ENCODE measurements around the gene SLC35E2B. TPM values are rescaled to one million over a fixed set of nuclear protein-coding genes. Genes with fewer than 3 reads are reported as not detected.
"Not testable (repeated sequence)": the region's sequence is repeated elsewhere in the genome, so short reads cannot be mapped to it uniquely, and the experiment has no call there.

The SLC35E2B gene
- total and polyA plus RNA-seq, 7 donors: 9.5 to 78.1 (median 27.2) TPM

- WGBS, 2 donors: 16 to 65% methylated on average over 7 of the region's 7 CpGs
- H3K27me3 ChIP-seq: no peaks in the 10 kb centered on the region
- no peak for TF ChIP-seq POLR2A (IDR thresholded peaks at IDR 0.05)
- no peak for TF ChIP-seq CTCF (IDR thresholded peaks at IDR 0.05)
- no peak for TF ChIP-seq EP300 (IDR thresholded peaks at IDR 0.05)
- no peak for TF ChIP-seq POLR2AphosphoS5 (IDR thresholded peaks at IDR 0.05)
- intact Hi-C loops (cut with DNase I): no loop called here
- no peak for DNase-seq
- peaks cover 0 to 41% (median 12%) of the 10 kb centered on the region in 4 donors for H3K36me3 ChIP-seq
- H3K27ac ChIP-seq: no peak overlapping the region
- no peak overlapping the region for H3K4me3 ChIP-seq
- H3K4me1 ChIP-seq: peaks cover 0 to 5% (median 0%) of the 10 kb centered on the region in 4 donors
- H3K9me3 ChIP-seq: no peaks in the 10 kb centered on the region
Observed at GRCh38 chr1:1721201-1721600, 28.6 kb upstream of the SLC35E2B start.

- intact Hi-C loops (cut with DNase I); H3K4me3 ChIP-seq; H3K9me3 ChIP-seq; H3K27ac ChIP-seq; H3K4me1 ChIP-seq; H3K27me3 ChIP-seq: not testable (repeated sequence)
- H3K36me3 ChIP-seq: peaks cover 0 to 39% (median 4%) of the 10 kb centered on the region in 4 donors
- DNase-seq: peak; percentile 9
- WGBS, 2 donors: 21 to 74% methylated on average over 15 of the region's 18 CpGs
Observed at GRCh38 chr1:1715109-1715883, 22.7 kb upstream of the SLC35E2B start.

- WGBS, 2 donors: 96 to 98% methylated on average over 16 to 17 of the region's 20 CpGs
- intact Hi-C loops (cut with DNase I): not testable (repeated sequence)
Observed at GRCh38 chr1:1707897-1708296, 15.3 kb upstream of the SLC35E2B start.

GRCh38 chr1:1707241-1707640, 14.6 kb upstream of the SLC35E2B start:
- H3K27ac ChIP-seq; H3K9me3 ChIP-seq; intact Hi-C loops (cut with DNase I); H3K4me1 ChIP-seq; H3K27me3 ChIP-seq; H3K4me3 ChIP-seq: not testable (repeated sequence)
- WGBS, 2 donors: 97 to 98% methylated on average over 16 to 17 of the region's 23 CpGs
- H3K36me3 ChIP-seq: peaks cover 8 to 22% (median 11%) of the 10 kb centered on the region in 4 donors
- peak; percentile 44 for DNase-seq

More at GRCh38 chr1:1707897-1708296, 15.3 kb upstream of the SLC35E2B start:
- not testable (repeated sequence) for H3K27ac ChIP-seq, H3K4me1 ChIP-seq, H3K4me3 ChIP-seq, H3K9me3 ChIP-seq, DNase-seq, H3K27me3 ChIP-seq
- H3K36me3 ChIP-seq: peaks cover 8 to 22% (median 11%) of the 10 kb centered on the region in 4 donors

GRCh38 chr1:1705623-1706022, 13.0 kb upstream of the SLC35E2B start:
- WGBS, 2 donors: 74 to 93% methylated on average over 5 to 6 of the region's 10 CpGs
- H3K36me3 ChIP-seq: peaks cover 8 to 22% (median 11%) of the 10 kb centered on the region in 4 donors
- intact Hi-C loops (cut with DNase I); H3K27ac ChIP-seq; H3K27me3 ChIP-seq; DNase-seq; H3K4me1 ChIP-seq; H3K9me3 ChIP-seq; H3K4me3 ChIP-seq: not testable (repeated sequence)

GRCh38 chr1:1704284-1704957, 11.8 kb upstream of the SLC35E2B start:
- WGBS, 2 donors: 96% methylated on average over 27 of the region's 27 CpGs
- peaks cover 8 to 22% (median 11%) of the 10 kb centered on the region in 4 donors for H3K36me3 ChIP-seq
- H3K4me3 ChIP-seq; H3K4me1 ChIP-seq; H3K27ac ChIP-seq; H3K27me3 ChIP-seq; intact Hi-C loops (cut with DNase I); H3K9me3 ChIP-seq: not testable (repeated sequence)
- peak; percentile 35 for DNase-seq

- no peak overlapping the region for H3K4me3 ChIP-seq
- intact Hi-C loops (cut with DNase I): no loop called here
- H3K27ac ChIP-seq: no peak overlapping the region
- no peaks in the 10 kb centered on the region for H3K9me3 ChIP-seq
- peak; percentile 54 for DNase-seq
- H3K4me1 ChIP-seq: no peaks in the 10 kb centered on the region
- peaks cover 8 to 22% (median 11%) of the 10 kb centered on the region in 4 donors for H3K36me3 ChIP-seq
- H3K27me3 ChIP-seq: no peaks in the 10 kb centered on the region
- TF ChIP-seq POLR2AphosphoS5 (IDR thresholded peaks at IDR 0.05) (no peak), CTCF (IDR thresholded peaks at IDR 0.05) (no peak)
- 96% methylated on average over 22 of the region's 22 CpGs for WGBS, 2 donors
Observed at GRCh38 chr1:1703796-1704195, 11.2 kb upstream of the SLC35E2B start.

- not testable (repeated sequence) for DNase-seq
Observed at GRCh38 chr1:1702506-1702905, 9.9 kb upstream of the SLC35E2B start.

GRCh38 chr1:1700557-1700956, 8.0 kb upstream of the SLC35E2B start:
- H3K4me1 ChIP-seq; H3K9me3 ChIP-seq; DNase-seq; H3K27ac ChIP-seq; H3K27me3 ChIP-seq; H3K4me3 ChIP-seq; intact Hi-C loops (cut with DNase I): not testable (repeated sequence)
- H3K36me3 ChIP-seq: peaks cover 8 to 15% (median 9%) of the 10 kb centered on the region in 4 donors
- no CpG with 5 or more reads among the region's 33 CpGs for WGBS, 2 donors

More at GRCh38 chr1:1702506-1702905, 9.9 kb upstream of the SLC35E2B start:
- H3K27ac ChIP-seq; H3K27me3 ChIP-seq; H3K9me3 ChIP-seq; intact Hi-C loops (cut with DNase I); H3K4me3 ChIP-seq; H3K4me1 ChIP-seq: not testable (repeated sequence)
- WGBS, 2 donors: 85 to 90% methylated on average over 6 to 7 of the region's 18 CpGs
- H3K36me3 ChIP-seq: peaks cover 8 to 22% (median 11%) of the 10 kb centered on the region in 4 donors

- H3K27me3 ChIP-seq; H3K27ac ChIP-seq; H3K4me1 ChIP-seq; DNase-seq; intact Hi-C loops (cut with DNase I); H3K9me3 ChIP-seq; H3K4me3 ChIP-seq: not testable (repeated sequence)
- no CpG with 5 or more reads among the region's 45 CpGs for WGBS, 2 donors
- peaks cover 8 to 15% (median 9%) of the 10 kb centered on the region in 4 donors for H3K36me3 ChIP-seq
Observed at GRCh38 chr1:1700067-1700466, 7.5 kb upstream of the SLC35E2B start.

Data from sigmoid colon (tissue), 7 donors.